KOPT-K1 (cell line): ENCODE measurements around the gene TNFAIP8L1.
"Not testable (repeated sequence)": the region's sequence is repeated elsewhere in the genome, so short reads cannot be mapped to it uniquely, and the experiment has no call there.

ENCODE experiments used
- H3K27ac ChIP-seq: fragments of 200-600 bp; sonication (generic); 2 replicates; pipeline ENCODE4 v1.5.1; 2016; ENCODE audit warnings: antibody characterized with exemption, mild to moderate bottlenecking, low read depth, low read length; ENCODE audit not compliant: poor library complexity, severe bottlenecking
- H3K36me3 ChIP-seq: fragments of 200-600 bp; sonication (generic); 2 replicates; pipeline ENCODE4 v1.5.1; 2017; ENCODE audit warnings: antibody characterized with exemption, mild to moderate bottlenecking, low read length, moderate library complexity; ENCODE audit not compliant: insufficient read depth
- H3K9me3 ChIP-seq: fragments of 200-600 bp; sonication (generic); 2 replicates; pipeline ENCODE4 v1.5.1; 2017; ENCODE audit warnings: antibody characterized with exemption, low read length, mild to moderate bottlenecking; ENCODE audit not compliant: insufficient read depth, poor library complexity, severe bottlenecking

TNFAIP8L1 gene

DNA sequence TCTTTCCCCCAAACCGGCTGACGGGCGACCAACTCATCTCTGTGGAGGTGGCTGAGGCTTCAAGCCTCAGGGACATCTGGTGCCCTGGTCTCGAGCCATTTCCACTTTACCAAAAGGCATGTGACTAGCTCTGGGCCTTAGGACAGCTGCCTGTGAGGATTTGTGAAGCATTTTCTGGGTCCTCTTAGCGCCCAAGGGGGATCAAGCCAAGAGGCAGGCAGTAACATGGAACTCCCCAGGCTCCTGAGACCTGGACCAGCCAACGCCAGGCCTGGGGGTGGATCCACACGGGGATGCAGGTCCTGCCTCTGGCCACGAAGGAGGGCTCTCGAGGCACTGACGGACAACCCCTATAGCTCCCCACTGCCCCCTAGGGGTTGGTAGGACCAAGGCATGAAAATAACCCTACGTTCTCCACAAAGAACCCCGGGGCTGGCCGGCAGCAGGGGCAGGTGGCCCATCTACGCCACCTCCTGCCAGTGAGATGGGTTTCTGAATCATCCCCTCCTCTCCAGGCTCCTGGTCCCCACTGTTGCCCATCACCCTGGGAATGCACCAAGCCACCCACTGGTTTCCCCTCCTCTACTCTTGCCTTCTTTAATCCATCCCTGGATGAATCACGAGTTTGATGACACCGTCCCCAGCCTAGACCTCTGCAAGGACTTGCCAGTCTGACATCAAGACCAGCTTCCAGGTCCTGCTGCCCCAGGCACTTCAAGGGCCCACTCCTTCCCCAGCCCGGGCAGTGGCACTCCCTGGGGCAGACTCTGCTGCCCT, 37.8 kb downstream of the TNFAIP8L1 start:
- Histone ChIP-seq H3K9me3 (no peaks in the 10 kb centered on the region), H3K27ac (no peak overlapping the region), H3K36me3 (peaks cover 53% of the 10 kb centered on the region)

DNA sequence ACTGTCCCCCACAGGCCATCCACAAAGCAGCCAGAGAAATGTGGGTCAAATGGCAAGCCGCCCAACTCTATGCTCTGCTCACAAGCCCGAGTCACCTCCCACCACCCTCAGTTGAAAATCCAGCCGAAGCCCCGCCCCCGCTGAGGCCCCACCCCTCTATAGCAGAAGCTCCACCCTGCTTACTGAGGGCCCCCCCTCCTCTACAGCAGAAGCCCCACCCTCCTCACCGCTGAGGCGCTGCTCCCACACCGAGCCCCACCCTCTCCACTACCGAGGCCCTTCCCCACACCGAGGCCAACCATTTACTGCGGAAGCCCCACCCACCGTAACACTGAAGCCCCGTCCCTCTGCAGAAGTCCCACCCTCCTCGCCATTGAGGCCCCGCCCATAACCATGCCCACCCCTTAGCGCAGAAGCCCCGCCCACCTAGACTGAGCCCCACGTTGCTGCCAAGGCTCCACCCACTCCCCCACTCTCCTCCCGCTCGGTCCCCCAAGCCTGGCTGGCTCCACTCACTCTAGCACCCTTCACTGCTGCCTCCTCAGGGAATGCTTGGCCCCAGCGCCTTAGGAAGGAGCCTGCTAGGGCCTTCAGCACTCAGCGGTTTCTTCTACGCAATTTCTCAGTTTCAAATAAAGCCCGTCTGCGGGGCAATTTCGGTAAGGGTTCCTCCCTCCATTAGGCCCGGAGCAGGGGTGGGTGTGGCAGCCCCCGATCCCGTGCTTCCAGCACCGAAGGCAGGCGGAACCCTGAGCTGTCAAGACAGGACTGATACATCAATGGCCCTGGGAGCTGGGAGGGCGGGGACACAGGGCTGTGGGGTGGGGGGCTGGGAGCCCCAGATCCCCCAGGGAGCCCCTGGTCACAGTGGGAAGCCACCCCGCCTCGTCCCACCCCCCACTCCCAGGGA, 39.8 kb downstream of the TNFAIP8L1 start:
- H3K27ac ChIP-seq, result no peak overlapping the region
- peaks cover 72% of the 10 kb centered on the region for H3K36me3 ChIP-seq
- no peaks in the 10 kb centered on the region for H3K9me3 ChIP-seq

DNA sequence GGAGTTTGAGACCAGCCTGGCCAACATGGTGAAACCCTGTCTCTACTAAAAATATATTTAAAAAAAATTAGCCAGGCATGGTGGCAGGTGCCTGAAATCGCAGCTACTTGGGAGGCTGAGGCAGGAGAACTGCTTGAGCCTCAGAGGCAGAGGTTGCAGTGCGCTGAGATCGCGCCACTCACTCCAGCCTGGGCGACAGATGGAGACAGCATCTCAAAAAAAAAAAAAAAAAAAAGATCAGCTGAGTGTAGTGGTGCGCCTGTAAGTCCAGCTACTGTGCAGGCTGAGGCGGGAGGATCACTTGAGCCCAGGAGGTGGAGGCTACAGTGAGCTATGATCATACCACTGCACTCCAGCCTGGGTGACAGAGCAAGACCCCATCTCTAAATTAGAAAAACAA, 40.7 kb downstream of the TNFAIP8L1 start:
- H3K36me3 ChIP-seq, result peaks cover 81% of the 10 kb centered on the region
- H3K9me3 ChIP-seq, H3K27ac ChIP-seq: not testable (repeated sequence)

- Histone ChIP-seq H3K36me3 (peaks cover 89% of the 10 kb centered on the region), H3K9me3 (no peaks in the 10 kb centered on the region), H3K27ac (no peak overlapping the region)
These were observed 43.3 kb downstream of the TNFAIP8L1 start for GRCh38 chr19:4682417-4683200.

DNA sequence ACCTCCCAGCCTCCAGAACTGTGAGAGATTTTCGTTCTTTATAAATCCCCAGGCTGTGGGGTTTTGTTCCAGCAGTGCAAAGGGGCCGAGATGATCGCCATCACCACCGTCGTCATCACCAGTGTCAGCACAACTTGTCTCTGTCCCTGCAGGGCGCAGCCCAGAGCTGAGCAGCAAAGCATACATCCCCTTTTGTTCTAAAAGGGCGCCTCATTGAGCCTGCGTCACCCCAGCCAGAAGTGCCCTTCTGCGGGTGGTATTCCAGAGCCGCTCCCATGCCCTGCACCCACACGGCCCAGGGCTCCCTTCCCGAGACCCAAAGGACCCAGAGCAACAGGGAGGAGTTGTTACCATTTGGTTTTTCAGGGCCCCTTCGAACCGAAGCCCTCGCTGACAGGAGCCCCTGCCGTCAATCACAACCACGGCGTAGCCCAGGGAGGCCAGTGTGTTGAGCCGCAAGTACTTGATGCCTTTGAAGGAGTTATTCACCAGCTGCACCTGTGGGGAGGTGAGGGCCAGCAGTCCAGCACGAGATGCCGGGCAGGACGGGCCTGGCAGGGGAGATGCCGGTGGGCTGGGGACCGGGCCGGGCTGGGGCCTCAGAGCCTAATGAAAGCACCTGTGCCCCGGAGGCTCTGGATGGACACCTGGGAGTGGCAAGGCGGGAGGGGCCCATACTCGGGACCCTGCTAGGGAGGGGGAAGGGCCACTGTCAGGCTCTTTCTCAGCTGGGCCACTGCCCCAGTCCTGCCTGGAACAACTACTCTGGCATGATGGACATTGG, 45.2 kb downstream of the TNFAIP8L1 start:
- H3K27ac ChIP-seq, result no peak overlapping the region
- peaks cover 90% of the 10 kb centered on the region for H3K36me3 ChIP-seq
- no peaks in the 10 kb centered on the region for H3K9me3 ChIP-seq

GRCh38 chr19:4686700-4687099, 47.4 kb downstream of the TNFAIP8L1 start:
- H3K36me3 ChIP-seq, result peaks cover 95% of the 10 kb centered on the region
- H3K9me3 ChIP-seq, result no peaks in the 10 kb centered on the region
- no peak overlapping the region for H3K27ac ChIP-seq

DNA sequence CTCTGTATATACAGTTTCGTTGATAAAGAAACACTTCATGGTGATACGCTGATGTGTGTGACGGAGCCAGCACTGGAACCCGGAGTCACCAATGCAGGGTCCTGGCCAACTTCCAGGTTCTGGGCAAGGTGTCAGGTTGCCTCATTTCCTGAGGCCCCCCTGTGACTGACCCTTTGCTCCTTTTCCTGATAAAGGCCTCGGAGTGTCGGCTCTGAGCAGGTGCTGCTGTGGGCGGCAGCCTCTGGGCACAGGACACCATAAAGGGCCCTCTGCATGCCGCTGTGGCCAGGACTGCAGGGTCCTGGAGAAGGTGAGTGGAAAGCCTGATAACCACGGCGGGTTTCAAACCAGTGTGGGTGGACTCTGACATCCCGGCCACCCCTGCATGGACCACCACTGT, 48.1 kb downstream of the TNFAIP8L1 start:
- Histone ChIP-seq H3K27ac (no peak overlapping the region), H3K36me3 (peaks cover 97% of the 10 kb centered on the region), H3K9me3 (no peaks in the 10 kb centered on the region)

DNA sequence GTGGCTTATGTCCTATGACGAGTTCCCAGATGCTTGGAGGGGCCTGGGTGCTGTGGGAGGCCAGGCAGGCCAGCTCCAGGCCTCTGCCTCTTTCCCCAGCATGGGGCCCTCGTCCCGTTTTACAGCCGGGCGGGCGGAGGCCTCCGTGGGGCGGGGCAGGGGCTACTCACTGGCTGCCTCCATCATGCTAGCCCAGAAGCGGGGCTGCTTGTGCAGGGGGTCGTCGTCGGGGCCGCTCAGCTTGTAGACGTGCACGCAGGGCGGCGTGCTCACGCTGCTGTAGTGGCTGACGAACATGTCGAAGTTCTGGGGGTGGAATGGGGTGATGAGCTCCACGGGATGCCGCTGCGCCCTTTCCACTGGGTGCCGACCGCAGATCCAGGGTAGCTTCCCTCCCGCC, 49.3 kb downstream of the TNFAIP8L1 start:
- no peaks in the 10 kb centered on the region for H3K9me3 ChIP-seq
- H3K27ac ChIP-seq, result no peak overlapping the region
- peaks cover 98% of the 10 kb centered on the region for H3K36me3 ChIP-seq

- Histone ChIP-seq H3K36me3 (peaks cover 98% of the 10 kb centered on the region), H3K9me3 (no peaks in the 10 kb centered on the region), H3K27ac (no peak overlapping the region)
These were observed 50.1 kb downstream of the TNFAIP8L1 start for GRCh38 chr19:4689403-4689802.

DNA sequence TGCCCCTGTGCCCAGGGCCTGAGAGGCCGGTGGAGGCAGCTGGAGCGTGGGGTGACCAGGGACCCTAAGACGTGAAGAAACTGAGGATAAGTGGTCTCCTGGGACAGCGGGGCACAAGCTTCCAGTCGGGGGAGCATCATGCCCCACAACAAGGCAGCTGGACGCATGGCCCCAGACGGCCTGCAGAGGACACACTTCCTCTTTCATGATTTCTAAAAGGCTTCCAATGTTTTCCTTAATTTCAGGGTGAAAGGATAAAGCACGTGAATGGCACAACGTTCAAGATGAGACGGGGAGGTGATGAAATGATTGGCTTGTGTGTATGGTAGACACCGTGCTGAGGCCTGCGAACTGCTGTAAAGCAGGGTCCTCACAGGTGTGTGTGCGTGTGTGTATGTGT, 51.0 kb downstream of the TNFAIP8L1 start:
- H3K27ac ChIP-seq, result no peak overlapping the region
- peaks cover 98% of the 10 kb centered on the region for H3K36me3 ChIP-seq
- no peaks in the 10 kb centered on the region for H3K9me3 ChIP-seq

- H3K27ac ChIP-seq, result no peak overlapping the region
- peaks cover 99% of the 10 kb centered on the region for H3K36me3 ChIP-seq
These were observed 52.1 kb downstream of the TNFAIP8L1 start for GRCh38 chr19:4691373-4691772.

GRCh38 chr19:4692251-4693077, 53.1 kb downstream of the TNFAIP8L1 start:
- Histone ChIP-seq H3K27ac (no peak overlapping the region), H3K36me3 (peaks cover 99% of the 10 kb centered on the region)

More at GRCh38 chr19:4691373-4691772, 52.1 kb downstream of the TNFAIP8L1 start:
- H3K9me3 ChIP-seq, result no peaks in the 10 kb centered on the region

GRCh38 chr19:4693078-4693350, 53.7 kb downstream of the TNFAIP8L1 start:
- H3K36me3 ChIP-seq, result peaks cover 99% of the 10 kb centered on the region
- no peaks in the 10 kb centered on the region for H3K9me3 ChIP-seq
- no peak overlapping the region for H3K27ac ChIP-seq

More at GRCh38 chr19:4692251-4693077, 53.1 kb downstream of the TNFAIP8L1 start:
- no peaks in the 10 kb centered on the region for H3K9me3 ChIP-seq
